ENCODE data around the gene JPT2.
"Not testable (repeated sequence)": the region's sequence is repeated elsewhere in the genome, so short reads cannot be mapped to it uniquely, and the experiment has no call there.

- not testable (repeated sequence) for TF ChIP-seq CTCF (IDR thresholded peaks at IDR 0.05; ENCODE audit: insufficient read depth, low read length, poor library complexity, severe bottlenecking); EZH2phosphoT487 (conservative IDR thresholded peaks at IDR 0.05; ENCODE audit: low read length)
These were observed 54.5 kb downstream of the JPT2 start for GRCh38 chr16:1732551-1732987.

Measured in SU-DHL-6 (cell line).